TTC549 (cell line): ENCODE results near the gene DEFB128.

Experiments used
- FAIRE-seq: peaks from 2 replicates; lab custom pipeline; 2012; peaks lifted over from hg19 to GRCh38; lab: Jason Lieb, UNC

Gene DEFB128

DNA sequence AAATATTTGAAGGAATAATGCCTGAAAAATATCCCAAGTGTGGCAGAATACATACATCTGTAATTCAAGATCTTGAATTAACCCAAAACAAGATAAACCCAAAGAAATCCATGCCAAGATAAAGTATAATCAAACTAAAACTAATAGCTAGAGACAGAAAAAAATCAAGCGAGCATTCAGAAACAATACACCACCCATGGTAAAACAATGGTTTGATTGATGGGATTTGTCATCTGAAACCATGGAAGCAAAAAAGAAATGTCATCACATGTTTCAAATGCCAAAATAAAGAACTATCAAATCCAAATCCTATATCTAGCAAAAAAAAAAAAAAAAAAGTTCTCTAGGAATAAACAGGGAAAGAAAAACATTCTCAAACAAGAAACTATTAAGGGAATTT is 37.4 kb downstream of the DEFB128 start:
- no peak for FAIRE-seq

DNA sequence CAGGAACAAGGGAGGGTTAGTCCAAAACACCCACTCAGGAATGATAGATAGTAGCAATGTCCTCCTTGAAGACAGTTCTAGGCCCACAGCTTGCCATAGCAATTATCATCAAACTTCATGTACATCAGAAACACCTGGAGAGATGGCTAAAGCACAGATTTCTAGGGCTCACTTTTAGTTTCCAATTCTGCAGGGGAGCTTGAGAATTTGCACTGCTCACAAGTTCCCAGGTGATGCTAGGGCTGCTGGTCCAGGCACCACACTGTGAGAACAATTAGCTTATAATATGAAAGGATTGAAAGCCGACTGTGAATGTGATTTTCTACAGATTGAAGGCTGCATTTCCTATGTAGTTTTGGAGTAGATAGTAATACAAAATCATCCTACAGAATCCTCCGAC is 43.6 kb downstream of the DEFB128 start:
- FAIRE-seq, result no peak

- FAIRE-seq, result no peak
Observed at GRCh38 chr20:142290-142689, 47.2 kb downstream of the DEFB128 start, which contains the start of gene DEFB126. DEFB126 (plus strand) TSS chr20:142590; CDS start chr20:142629, 39 bp downstream.
